GM18867 (cell line): ENCODE data around the gene NAV1.
"Not testable (repeated sequence)": the region's sequence is repeated elsewhere in the genome, so short reads cannot be mapped to it uniquely, and the experiment has no call there.

Experiments
- ATAC-seq: cut with Tn5 transposase; IDR thresholded peaks from one replicate; pipeline ENCODE4 v1.9.1; 2021; ENCODE audit warnings: mild to moderate bottlenecking, moderate library complexity; ENCODE audit not compliant: unreplicated experiment

Gene NAV1

GRCh38 chr1:201538612-201539551 is at the start of gene NAV1:
NAV1 (plus strand) TSS chr1:201539127; CDS start chr1:201622885, 83,758 bp downstream.
- ATAC-seq: no peak

GRCh38 chr1:201489643-201490261 is 49.2 kb upstream of the NAV1 start:
- no peak for ATAC-seq

- no peak for ATAC-seq
These were observed 48.2 kb upstream of the NAV1 start for GRCh38 chr1:201490708-201491131.

GRCh38 chr1:201491896-201492511 is 46.9 kb upstream of the NAV1 start:
- no peak for ATAC-seq

GRCh38 chr1:201493026-201493656 is 45.8 kb upstream of the NAV1 start:
- ATAC-seq: not testable (repeated sequence)

GRCh38 chr1:201493757-201494617 is 44.9 kb upstream of the NAV1 start:
- no peak for ATAC-seq

GRCh38 chr1:201495551-201496295 is 43.2 kb upstream of the NAV1 start:
- ATAC-seq: no peak

- no peak for ATAC-seq
These were observed 42.6 kb upstream of the NAV1 start for GRCh38 chr1:201496296-201496690.

GRCh38 chr1:201497935-201498509 is 40.9 kb upstream of the NAV1 start:
- ATAC-seq: no peak

- no peak for ATAC-seq
These were observed 40.3 kb upstream of the NAV1 start for GRCh38 chr1:201498621-201499020.

- no peak for ATAC-seq
These were observed 39.7 kb upstream of the NAV1 start for GRCh38 chr1:201499191-201499590.

- no peak for ATAC-seq
These were observed 38.9 kb upstream of the NAV1 start for GRCh38 chr1:201499795-201500669.

GRCh38 chr1:201500670-201501120 is 38.2 kb upstream of the NAV1 start:
- ATAC-seq: no peak

- no peak for ATAC-seq
These were observed 37.8 kb upstream of the NAV1 start for GRCh38 chr1:201501144-201501543.

GRCh38 chr1:201501812-201502510 is 37.0 kb upstream of the NAV1 start:
- ATAC-seq: no peak

- ATAC-seq: no peak
These were observed 36.4 kb upstream of the NAV1 start for GRCh38 chr1:201502511-201502857.

- no peak for ATAC-seq
These were observed 35.3 kb upstream of the NAV1 start for GRCh38 chr1:201503397-201504176.
